ENCODE data around the gene BRICD5. TPM values are rescaled to one million over a fixed set of nuclear protein-coding genes. Genes with fewer than 3 reads are reported as not detected.
A peak's percentile ranks its signal among the peaks of the same experiment; 100 is the strongest.

BRICD5 gene
- total and polyA plus RNA-seq, 2 of the 4 experiments (the other 2 are of a cell fraction), result 0.18 to 0.94 TPM

- Histone ChIP-seq H4K8ac (ENCODE audit: low read depth in 2 of 2, low read length in 2 of 2) (no peak overlapping the region), H3K27ac (ENCODE audit: insufficient read depth, low read length) (no peak overlapping the region), H3K4me1 (ENCODE audit: control insufficient read depth, insufficient read depth, low read length) (no peaks in the 10 kb centered on the region), H3K14ac (replicated peaks; ENCODE audit: low read depth, low read length) (no peak overlapping the region), H3K4ac (ENCODE audit: low read depth, low read length) (no peak overlapping the region), H3K9me1 (ENCODE audit: insufficient read depth, low read length) (no peaks in the 10 kb centered on the region), H3K23ac (ENCODE audit: low read depth, low read length) (no peak overlapping the region), H3K36me3 (ENCODE audit: control insufficient read depth, insufficient read depth, low read length) (no peaks in the 10 kb centered on the region), H4K20me1 (ENCODE audit: insufficient read depth, low read length) (no peaks in the 10 kb centered on the region; the same call in 1 of the 2 replicates), H3K4me2 (ENCODE audit: low read depth, low read length) (no peak overlapping the region), H2BK20ac (ENCODE audit: low read depth, low read length) (no peak overlapping the region), H3K9me3 (ENCODE audit: control insufficient read depth, insufficient read depth, low read length) (no peaks in the 10 kb centered on the region), H4K91ac (ENCODE audit: insufficient read depth, low read depth, low read length) (no peak overlapping the region), H3K9ac (ENCODE audit: low read depth, low read length) (no peak overlapping the region), H2BK15ac (ENCODE audit: low read depth, low read length) (no peak overlapping the region), H4K5ac (ENCODE audit: low read depth, low read length) (no peak overlapping the region), H3K4me3 (ENCODE audit: insufficient read depth, low read depth, low read length) (no peak overlapping the region), H3K27me3 (ENCODE audit: control insufficient read depth, insufficient read depth, low read length) (peaks cover 59% of the 10 kb centered on the region), H3K18ac (ENCODE audit: low read depth, low read length) (no peak overlapping the region), H2BK5ac (ENCODE audit: low read depth, low read length, poor library complexity, severe bottlenecking) (no peak overlapping the region), H3K56ac (ENCODE audit: extremely low read depth, insufficient read depth, low read length) (no peak overlapping the region), H2BK120ac (ENCODE audit: low read depth, low read length) (no peak overlapping the region), H2AK5ac (ENCODE audit: low read depth, low read length) (no peak overlapping the region), H2AK9ac (replicated peaks; ENCODE audit: low read depth, low read length, poor library complexity) (no peak overlapping the region), H3K79me1 (ENCODE audit: low read depth in 1 of 2, low read length in 2 of 2) (no peaks in the 10 kb centered on the region), H2AFZ (replicated peaks; ENCODE audit: low read length, poor library complexity) (no peak overlapping the region)
- CTCF ChIA-PET, result no interaction called here
- dilution Hi-C loops (cut with HindIII; ENCODE audit: low sequenced_read_pairs, unreplicated experiment) (no loop called here), intact Hi-C loops (cut with micrococcal nuclease) (no loop called here), in situ Hi-C loops (cut with MboI; ENCODE audit: low sequenced_read_pairs) (no loop called here)
- POLR2A ChIA-PET (ENCODE audit: unreplicated experiment), result no interaction called here
- peak; percentile 39 for DNase-seq
- ATAC-seq (ENCODE audit: low read depth), result no peak
- 39% methylated on average over 3 of the region's 10 CpGs; no CpG with 5 or more reads in 1 of the 2 experiments for WGBS, 2 experiments (ENCODE audit: extremely low coverage in 2 of 2, insufficient read length in 1 of 2)
- TF ChIP-seq RFX5 (IDR thresholded peaks at IDR 0.05; ENCODE audit: low read depth, low read length) (no peak), CTCF (conservative IDR thresholded peaks at IDR 0.05; ENCODE audit: low read depth, low read length) (peak; percentile 34; the same call in 1 of the 2 replicates), RAD21 (IDR thresholded peaks at IDR 0.05; ENCODE audit: low read length) (peak; percentile 52), RCOR1 (IDR thresholded peaks at IDR 0.05; ENCODE audit: insufficient replicate concordance, low read length) (peak; percentile 17), SMC3 (IDR thresholded peaks at IDR 0.05; ENCODE audit: low read depth, low read length) (0 out of 2 replicates have a peak, but pooled peaks have one; percentile 21), NFE2L2 (IDR thresholded peaks at IDR 0.05; ENCODE audit: low read depth, low read length) (no peak)
- BruUV-seq (replicated peaks), result no TSS peak
Measured at GRCh38 chr16:2194852-2195321, 15.8 kb downstream of the BRICD5 start.

Data from IMR-90 (cell line).